ENCODE results near the gene TDP2.

DNA sequence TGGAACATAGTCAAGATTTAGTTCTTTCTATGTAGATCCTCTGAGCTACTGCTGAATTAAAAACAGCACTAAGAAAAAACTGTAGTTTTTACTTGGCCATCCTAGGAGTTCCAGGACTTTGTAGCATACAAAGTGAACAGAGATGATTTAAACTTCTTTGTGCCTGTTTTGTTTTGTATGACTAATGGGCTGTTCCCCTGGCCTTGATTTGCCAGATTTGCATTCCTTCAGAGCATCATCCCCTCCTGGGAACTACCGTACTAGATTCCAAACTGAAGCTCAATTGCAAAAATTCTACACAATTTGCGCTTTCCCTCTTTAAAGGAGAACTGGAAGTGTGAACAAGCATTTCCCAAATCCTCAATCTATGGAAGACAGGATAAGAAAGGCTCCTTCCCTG, 23.3 kb upstream of the TDP2 start:
- TF ChIP-seq, protein P1, sequence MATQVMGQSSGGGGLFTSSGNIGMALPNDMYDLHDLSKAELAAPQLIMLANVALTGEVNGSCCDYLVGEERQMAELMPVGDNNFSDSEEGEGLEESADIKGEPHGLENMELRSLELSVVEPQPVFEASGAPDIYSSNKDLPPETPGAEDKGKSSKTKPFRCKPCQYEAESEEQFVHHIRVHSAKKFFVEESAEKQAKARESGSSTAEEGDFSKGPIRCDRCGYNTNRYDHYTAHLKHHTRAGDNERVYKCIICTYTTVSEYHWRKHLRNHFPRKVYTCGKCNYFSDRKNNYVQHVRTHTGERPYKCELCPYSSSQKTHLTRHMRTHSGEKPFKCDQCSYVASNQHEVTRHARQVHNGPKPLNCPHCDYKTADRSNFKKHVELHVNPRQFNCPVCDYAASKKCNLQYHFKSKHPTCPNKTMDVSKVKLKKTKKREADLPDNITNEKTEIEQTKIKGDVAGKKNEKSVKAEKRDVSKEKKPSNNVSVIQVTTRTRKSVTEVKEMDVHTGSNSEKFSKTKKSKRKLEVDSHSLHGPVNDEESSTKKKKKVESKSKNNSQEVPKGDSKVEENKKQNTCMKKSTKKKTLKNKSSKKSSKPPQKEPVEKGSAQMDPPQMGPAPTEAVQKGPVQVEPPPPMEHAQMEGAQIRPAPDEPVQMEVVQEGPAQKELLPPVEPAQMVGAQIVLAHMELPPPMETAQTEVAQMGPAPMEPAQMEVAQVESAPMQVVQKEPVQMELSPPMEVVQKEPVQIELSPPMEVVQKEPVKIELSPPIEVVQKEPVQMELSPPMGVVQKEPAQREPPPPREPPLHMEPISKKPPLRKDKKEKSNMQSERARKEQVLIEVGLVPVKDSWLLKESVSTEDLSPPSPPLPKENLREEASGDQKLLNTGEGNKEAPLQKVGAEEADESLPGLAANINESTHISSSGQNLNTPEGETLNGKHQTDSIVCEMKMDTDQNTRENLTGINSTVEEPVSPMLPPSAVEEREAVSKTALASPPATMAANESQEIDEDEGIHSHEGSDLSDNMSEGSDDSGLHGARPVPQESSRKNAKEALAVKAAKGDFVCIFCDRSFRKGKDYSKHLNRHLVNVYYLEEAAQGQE (IDR thresholded peaks at IDR 0.05; ENCODE audit: insufficient read depth in 1 of 2, low read depth in 2 of 2, low read length in 1 of 2): no peak
- TF ChIP-seq, protein P2, sequence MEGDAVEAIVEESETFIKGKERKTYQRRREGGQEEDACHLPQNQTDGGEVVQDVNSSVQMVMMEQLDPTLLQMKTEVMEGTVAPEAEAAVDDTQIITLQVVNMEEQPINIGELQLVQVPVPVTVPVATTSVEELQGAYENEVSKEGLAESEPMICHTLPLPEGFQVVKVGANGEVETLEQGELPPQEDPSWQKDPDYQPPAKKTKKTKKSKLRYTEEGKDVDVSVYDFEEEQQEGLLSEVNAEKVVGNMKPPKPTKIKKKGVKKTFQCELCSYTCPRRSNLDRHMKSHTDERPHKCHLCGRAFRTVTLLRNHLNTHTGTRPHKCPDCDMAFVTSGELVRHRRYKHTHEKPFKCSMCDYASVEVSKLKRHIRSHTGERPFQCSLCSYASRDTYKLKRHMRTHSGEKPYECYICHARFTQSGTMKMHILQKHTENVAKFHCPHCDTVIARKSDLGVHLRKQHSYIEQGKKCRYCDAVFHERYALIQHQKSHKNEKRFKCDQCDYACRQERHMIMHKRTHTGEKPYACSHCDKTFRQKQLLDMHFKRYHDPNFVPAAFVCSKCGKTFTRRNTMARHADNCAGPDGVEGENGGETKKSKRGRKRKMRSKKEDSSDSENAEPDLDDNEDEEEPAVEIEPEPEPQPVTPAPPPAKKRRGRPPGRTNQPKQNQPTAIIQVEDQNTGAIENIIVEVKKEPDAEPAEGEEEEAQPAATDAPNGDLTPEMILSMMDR (IDR thresholded peaks at IDR 0.05): no peak
- no peak for TF ChIP-seq SIN3A (IDR thresholded peaks at IDR 0.05; ENCODE audit: borderline replicate concordance, insufficient read depth, low read depth, low read length)
- TF ChIP-seq POLR2AphosphoS5 (IDR thresholded peaks at IDR 0.05; ENCODE audit: low read depth, low read length): no peak
- TF ChIP-seq TCF7L2 (IDR thresholded peaks at IDR 0.05; ENCODE audit: low read depth, low read length): no peak
